SKM-1 treated with dmso at 0.1 percent for 144 hours (cell line): ENCODE results near the gene SLC35C1.

Experiments used
- DNase-seq: peaks from one replicate; lab custom pipeline; 2025; ENCODE audit not compliant: unreplicated experiment; lab: John Stamatoyannopoulos, UW

SLC35C1 gene

DNA sequence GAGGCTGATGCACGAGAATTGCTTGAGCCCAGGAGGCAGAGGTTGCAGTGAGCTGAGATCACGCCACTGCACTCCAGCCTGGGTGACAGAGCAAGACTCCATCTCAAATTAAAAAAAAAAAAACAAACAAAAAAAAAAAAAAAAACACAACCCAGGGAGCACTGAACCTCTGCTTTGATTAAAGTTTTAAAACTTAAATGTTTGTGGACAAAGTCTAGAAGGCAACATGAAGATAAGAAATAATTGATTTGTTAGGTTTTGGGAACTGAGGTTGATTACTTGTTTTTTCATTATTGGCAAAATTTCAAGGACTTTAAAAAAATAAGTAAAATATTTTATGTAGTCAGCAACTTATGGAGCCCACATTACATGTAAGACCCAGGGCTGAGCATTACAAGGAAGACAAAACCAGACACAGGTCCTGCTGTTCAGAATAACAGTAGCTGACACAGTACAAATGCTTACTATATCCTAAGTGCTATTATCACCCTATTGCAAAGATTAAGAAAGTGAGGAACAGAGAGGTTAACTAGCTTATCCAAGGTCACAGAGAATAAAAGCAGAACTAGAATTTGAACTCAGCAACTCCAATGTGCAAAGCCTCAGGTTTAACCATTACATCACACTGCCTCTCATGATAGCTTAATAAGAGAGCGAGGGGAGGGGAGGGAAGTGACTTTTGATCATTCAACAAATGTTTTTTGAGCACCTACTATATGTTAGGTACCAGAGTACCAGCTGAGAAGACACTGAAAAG lies 40.1 kb downstream of the SLC35C1 start:
- peak; percentile 26 for DNase-seq

DNA sequence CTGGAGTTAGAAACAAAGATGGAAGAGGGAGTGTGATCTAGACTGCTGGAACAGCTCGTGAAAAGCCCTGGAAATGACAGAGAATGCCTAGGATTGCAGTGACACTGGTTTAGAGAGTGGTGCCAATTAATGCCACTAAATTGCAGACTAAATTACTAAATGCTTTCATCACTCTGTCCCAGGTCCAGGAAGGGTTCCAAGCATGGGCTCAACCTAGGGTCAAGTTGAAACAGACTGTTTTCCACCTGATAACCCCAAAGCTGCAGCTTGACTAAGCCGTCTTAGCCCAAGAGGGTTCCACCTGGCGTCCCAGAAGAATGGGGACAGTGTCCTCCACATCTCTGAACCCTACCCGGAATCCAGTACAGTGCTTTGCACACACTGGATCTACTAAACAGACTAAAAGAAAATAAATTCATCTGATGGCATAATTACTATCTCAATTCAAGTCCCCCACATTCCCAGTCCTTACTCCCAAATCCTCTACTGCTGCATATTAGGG lies 41.3 kb downstream of the SLC35C1 start:
- DNase-seq, result no peak

DNA sequence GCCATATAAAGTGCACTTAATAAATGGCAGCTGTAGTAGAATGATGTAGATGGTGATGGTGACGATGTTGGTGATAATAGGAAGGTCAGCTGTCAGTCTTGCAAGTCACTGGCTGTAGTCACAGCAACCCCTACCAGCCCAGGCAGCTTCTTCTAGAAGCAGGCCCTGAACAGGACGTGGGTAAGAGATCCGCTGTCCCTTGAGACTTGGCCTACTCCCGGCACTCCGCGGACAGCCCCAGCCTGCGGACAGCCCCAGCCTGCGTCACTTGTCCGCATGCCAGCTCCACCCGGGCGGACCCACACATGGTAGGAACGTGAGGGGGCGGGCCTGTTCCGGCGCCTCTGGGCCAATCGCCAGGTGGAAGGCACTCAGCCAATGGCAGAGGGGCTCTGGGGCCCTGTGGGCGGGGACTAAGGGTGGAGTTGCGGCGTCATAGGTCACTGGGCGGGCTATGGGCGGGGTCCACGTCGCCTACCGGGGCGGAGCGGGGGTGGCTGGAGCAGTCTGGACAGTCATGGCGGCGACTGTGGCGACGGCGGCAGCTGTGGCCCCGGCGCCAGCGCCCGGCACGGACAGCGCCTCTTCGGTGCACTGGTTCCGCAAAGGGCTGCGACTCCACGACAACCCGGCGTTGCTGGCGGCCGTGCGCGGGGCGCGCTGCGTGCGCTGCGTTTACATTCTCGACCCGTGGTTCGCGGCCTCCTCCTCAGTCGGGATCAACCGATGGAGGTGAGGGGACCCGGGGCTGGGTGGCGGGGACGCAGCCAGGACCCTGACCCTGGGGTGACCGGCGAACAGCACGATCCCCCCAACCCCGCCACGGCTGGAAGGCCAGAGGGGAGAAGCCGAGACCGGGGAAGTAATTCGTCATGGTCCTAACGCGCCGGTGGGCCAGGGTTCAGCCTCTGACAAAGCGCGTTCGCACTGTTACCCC lies 42.3 kb downstream of the SLC35C1 start, which contains the start of gene CRY2:
TSS of gene CRY2 (plus strand) at position 502 of the 937 bp plus-strand sequence. CDS start at position 518, 16 bp downstream.
- DNase-seq, result peak; percentile 92

DNA sequence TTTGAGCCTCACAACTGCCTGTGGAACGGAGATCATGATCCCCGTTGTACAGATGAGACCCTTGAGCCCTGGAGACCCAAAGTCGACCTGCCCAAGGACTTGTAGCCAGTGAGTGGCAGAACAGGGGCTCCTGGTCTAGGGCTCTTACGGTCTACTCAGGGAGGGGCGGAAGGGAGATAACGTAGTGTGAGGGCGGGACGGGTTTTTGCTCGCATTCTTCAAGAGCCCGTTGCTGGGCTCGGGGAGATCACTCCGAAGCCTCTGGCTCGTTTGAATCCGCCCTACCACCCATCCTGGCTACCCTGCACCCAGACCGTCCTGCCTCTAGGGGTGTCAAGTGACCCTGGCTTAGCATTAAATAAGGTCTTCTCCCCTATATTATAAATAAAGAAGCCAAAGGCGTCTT lies 43.0 kb downstream of the SLC35C1 start:
- peak; percentile 12 for DNase-seq

DNA sequence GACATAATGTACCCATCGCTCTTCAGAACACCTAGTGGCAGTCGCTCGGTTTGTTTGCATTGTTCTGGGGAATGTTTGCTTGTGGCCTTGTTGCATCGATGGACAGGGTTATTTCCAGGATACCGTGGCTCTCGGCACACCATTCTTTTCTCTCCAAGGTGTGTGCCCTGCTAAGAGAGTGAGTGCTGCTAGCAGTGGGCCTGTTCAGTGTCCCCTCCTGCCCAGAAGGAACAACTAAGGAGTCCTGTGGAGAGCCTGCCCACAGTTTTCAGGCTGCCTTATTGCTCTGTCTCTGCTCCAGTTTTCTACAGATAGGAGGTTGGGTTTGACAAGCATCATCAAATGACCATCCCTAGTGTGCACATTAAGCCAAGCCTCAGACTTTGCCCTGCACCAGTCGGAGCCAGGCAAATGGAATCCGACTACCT lies 43.7 kb downstream of the SLC35C1 start:
- DNase-seq, result no peak

DNA sequence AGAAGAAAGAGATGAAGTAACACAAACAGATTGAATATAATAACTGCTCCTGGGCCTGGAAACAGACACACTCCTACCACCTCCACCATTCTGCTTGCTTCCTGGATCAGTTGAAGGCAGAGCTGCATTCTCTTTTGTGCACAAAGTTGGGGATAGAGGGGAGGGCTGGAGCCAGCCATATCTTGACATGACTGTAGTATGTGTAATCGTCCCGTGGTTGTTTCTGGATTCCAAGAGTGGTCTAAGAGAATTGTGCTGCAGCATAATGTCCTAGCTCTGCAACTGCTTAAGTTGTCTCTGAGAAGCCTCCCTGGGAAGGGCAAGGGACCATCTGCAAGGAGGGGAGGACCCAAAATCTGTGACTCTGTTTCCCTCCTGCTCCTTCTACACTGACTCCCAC lies 45.5 kb downstream of the SLC35C1 start:
- DNase-seq, result no peak

DNA sequence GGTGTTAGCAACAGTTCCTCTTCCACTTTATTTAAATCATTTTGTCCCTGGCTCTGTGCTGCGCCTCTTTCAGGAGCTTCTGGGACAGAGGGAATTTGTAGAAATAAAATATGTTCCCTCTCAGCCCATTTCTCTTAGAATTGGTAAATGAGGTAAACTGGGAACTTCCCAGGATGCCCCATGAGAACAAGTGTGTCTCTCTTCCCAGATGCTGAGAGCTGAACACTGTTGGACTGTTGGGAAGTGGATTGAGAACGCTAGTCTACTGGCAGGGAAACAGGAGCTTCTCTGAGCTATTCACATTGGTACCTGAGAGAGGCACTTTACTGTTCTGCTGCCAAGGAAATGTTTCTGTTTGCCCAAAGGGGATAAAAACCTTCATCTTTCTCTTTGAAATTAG lies 46.3 kb downstream of the SLC35C1 start:
- no peak for DNase-seq

DNA sequence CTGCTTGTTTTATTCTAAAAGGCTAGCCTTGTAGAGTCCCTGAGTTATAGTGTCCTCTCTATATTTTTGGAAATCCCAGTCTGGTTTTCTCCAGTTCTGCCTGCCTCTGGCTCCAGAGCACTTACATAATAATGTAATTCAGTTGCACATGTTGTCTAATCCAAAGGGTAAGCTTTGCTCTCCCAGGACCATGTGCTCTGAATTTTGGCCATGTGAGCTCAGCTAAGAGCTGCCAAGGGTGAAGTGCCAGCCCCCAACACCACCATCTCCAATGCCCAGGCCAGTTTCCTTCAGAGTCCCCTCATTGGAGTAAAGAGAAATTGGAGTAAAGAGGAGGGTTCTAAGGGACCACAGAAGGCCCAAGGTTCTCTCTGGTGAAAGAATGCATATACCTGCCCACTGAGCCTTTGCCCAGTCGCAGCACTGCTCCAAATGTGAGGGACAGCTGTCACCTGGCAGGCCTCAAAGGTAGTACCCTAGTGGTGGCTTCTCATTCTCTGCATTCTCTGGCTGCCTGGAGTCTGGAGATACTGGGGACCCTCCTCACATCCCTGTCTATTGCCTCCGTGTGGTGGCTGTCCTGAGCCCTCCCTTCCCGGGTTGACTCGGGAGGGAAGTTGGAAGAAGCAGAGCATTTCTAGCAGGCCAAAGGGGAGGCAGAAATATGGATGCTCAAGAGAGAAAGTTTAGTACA lies 47.2 kb downstream of the SLC35C1 start:
- no peak for DNase-seq

DNA sequence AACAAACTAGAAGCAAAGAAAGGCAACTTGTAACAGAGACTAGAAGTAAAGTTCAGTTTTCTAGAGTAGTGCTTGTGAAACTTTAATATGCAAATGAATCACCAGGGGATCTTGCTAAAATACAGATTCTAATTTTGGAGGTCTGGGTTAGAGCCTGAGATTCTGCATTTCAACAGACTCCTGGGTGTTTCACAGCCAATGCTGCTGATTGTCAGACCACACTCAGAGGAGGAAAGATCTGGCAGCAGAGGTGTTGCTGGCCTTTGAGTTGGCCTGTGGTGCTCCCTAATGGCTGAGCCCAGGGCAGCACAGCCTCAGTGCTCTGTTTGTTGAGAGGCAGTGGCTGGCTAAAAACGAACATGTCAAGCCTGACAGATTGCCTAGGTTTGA lies 47.8 kb downstream of the SLC35C1 start:
- DNase-seq, result no peak

DNA sequence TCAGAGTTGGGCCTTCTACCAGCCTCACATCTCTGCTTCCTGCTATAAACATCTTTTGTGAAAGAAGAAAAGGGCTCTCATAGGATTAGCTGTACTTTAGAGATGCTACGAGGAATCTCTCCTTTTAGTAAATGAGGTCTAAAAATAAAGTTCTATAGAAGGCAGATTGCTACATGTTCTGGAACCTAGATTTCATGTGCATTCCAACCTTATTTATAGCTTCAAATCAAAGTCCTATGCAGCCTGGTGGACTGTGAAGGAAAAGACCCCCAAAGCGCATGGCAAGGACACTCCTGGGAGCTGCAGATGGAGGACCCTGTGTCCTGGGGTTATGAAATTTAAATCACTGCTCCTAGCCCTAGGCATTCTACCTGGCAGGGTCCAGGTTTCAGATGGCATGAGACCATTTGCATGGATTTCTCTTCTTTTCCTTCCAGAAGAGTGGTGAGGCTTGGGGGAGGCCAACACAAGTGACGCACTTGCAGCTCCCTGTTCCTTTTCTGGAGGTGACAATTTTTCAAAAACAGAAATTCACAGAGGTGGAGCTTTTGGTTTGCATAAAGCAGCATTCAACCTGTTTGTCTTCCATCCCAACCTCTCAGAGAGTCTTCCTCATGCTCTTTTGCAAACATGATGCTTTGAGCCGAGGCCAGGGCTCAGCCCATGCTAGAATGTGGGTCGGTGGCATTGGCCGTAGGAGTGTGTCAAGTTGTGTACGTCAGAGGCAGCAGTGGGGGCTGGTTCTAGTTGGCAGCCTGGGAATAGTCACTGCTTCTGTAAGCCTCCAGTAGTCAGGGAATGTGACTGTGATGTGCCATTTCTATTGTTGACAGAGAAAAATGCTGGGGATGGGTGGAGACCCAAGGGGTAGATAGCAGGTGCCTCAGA lies 48.6 kb downstream of the SLC35C1 start:
- no peak for DNase-seq

DNA sequence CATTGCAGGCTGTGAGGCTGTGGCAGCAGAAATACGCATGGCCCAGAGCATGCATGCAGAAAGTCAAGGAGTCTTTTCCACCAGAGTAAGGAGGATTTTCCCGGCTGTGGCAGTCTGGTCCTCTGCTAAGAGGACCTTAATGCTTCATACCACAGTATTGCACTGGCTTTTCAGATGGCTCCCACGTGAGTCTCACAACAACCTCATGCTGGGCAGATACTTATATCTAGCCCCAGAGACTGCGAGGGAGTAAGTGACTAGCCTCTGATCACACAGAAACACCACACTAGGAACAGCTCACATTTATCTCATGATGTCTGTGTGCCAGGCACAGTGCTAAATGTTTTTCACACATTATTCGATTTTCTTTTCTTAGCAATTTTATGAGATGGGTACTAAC lies 50.4 kb downstream of the SLC35C1 start:
- no peak for DNase-seq

DNA sequence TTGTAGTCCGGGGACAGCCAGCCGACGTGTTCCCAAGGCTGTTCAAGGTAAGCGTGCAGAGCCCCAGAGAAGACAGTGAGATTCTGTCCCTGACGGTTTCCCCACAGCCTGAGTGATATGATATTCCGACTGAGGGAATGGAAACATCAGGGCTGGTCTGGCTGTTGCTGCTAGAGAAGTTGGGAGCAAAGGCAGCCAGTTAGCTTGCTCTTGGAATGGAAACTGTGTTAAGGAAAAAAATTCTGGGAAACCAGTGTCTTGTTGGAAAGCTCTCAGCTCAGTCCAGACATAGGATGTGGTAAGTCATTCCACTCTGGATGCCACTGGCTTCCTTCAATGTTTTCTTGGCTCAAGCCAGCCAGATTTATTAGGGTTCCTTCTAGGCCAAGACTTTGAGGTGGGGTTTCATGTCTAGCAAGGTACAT lies 51.1 kb downstream of the SLC35C1 start:
- DNase-seq, result no peak

DNA sequence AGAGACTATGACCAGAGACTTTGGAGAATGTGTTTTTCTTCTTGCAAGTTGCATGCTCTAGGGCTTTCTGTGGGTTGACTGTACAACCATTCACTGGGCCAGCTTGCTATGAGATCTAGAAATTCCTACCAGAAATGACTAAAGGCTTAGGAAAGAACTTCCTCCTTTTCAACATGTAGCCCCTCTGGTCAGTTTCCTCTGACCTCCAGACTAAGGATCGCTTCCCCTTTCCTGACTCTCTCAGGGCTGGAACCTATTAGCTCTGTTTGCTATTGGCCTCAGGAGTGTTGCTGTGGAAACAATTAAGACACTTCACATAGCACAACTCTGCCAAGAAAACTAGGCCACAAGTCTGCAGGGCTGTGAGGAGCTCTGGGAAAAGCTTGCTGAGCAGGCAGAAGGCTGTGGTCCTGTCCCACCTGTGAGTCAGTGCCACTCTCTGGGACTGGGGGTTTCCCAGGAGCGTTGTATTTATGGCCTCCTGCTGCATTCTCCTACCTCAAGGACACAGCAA lies 53.1 kb downstream of the SLC35C1 start:
- DNase-seq, result peak; percentile 91

DNA sequence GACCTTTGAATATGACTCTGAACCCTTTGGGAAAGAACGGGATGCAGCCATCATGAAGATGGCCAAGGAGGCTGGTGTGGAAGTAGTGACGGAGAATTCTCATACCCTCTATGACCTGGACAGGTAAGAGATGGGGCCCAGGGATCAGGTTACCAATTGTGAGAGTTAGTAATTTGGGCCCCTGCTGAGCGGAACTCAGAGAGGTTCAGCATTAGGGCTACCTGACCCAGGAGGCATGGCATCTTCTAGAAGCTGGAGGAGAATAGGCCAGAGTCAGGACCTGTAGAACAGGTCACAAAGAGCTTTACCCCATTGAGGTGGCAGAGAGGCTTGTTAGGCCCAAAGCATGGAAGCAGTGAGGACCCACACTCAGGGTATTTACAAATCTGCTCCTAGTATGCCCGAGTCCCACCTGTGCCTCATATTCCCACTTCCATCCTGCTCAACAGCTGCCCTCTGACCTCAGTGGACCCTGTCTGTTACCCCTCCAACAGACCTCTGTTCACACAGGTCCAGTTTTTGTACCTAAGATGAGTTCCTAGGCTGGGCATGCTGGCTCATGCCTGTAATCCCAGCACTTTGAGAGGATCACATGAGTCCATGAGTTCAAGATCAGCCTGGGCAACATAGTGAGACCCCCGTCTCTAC lies 53.9 kb downstream of the SLC35C1 start:
- no peak for DNase-seq

DNA sequence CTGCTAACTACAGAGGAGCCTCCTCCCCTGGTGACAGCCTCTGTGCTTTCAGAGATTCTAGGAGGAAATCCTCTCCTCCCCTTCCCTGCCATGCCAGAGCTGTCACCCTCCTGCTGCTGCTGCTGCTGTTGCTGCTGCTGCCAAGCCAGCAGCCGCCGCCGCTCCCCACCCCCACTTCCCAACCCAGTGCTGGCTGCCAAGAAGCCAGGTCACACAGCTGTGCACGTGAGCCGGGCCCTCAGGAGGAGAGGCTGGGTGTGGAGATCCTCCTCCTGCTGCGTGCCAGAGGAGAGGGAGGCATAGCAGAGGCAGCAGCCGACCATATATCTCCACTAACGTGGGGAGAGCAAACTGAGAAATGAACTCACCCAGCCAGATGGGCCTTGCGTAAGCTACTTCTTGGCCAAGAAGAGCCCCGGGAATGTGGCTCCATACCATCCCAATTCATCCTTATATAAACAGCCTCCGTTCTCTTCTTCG lies 54.8 kb downstream of the SLC35C1 start:
- no peak for DNase-seq

DNA sequence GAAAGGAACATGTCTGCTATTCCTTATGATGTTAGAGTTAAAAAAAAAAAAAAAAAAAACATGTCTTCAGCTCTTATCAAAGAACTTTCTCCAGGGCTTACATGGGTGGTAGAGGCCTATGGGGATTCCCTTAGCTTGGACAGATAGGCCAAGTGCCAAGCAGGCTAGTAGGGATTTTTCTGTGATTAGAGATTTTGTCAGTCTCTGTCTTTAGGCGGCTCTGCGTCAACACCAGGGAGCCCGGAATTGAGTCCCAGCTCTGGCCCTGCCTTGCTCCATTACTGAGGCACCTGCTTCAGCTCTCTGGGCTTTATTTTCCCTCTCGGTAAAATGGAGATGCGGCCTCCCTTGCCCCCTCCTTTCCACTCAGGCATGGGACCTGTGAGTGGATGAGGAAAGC lies 55.4 kb downstream of the SLC35C1 start:
- DNase-seq, result no peak

DNA sequence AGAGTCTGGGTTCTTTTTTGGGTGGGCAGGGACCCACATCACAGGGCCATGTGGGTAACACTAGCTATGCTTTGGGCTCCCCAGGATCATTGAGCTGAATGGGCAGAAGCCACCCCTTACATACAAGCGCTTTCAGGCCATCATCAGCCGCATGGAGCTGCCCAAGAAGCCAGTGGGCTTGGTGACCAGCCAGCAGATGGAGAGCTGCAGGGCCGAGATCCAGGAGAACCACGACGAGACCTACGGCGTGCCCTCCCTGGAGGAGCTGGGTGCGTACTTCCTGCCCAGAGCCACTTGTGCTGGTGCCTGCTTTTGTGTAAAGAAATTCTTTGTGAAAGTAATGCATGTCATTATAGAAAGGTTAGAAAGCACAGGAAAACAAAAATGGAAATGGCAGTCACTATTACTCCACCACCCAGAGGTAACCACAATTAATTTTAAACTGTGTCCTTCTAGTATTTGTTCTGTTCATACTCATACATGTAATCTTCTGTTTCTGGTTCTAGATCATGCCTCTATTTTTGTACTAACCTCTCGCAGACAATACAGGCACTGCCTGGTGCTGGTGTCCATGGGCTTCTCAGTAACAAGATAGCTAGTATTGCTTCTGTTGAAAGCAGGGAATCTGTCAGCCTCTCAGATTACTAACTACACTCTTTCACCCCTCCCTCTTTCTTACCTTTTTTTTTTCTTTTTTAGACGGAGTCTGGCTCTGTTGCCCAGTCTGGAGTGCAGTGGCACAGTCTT lies 56.0 kb downstream of the SLC35C1 start:
- DNase-seq, result no peak
